Transverse colon (tissue), 4 donors: ENCODE data around the gene REEP6.

Experiments used
- CTCF ChIP-seq, 5 experiments: fragments of 200-600 bp in 3 of 5; fragments of 450-650 bp in 2 of 5; sonication (generic) in 3 of 5; IDR thresholded peaks; 1 replicate in 2 of 5; 2 replicates in 3 of 5; pipeline ENCODE4 v1.5.1; 2016 to 2017; ENCODE audit warnings: antibody characterized with exemption in 5 of 5, inconsistent platforms in 3 of 5, mild to moderate bottlenecking in 2 of 5, moderate library complexity in 1 of 5
- POLR2AphosphoS5 ChIP-seq, 3 donors: sonication (generic); formaldehyde crosslinking; IDR thresholded peaks; one replicate each; pipeline ENCODE4 v1.6.1; 2016; ENCODE audit warnings: antibody characterized with exemption in 3 of 3

DNA sequence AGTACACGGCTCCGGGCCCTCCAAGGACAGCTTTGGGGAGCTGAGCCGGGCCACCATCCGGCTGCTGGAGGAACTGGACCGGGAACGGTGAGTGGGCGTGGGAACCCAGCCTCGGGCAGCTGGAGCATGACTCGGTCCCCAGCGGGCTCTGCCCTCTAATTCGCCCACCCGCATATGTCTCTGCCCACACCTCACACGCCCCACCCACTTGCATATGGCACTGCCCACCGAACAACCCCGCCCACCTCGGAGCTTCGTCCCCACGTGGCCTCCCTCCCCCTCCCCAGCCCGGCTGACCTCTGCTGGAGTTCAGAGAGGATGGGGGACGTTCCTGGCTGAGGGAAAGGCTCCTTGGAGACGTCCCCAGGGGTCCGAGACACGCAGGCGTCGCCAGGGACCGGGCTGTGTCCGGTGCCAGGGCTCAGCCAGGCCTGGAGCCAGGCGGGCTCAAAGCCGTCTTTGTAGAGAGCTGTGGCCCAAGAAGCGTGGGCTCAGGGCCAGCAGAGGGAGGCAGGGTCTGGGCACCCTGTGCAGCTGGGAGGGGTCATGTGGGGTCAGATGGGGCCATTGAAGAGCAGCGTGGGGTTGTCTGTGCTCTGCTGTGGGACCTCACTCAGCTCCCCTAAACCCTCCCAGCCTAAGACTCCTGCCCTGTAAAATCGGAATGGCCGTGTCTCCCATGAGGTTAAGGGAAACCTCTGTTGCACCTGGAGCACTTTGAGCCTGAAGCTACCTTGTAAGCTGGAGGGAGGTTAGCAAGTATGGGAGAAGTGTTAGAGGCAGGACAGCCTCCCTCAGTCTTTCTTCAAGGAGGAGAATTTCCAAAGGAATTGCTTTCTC, 37.2 kb upstream of the REEP6 start:
- no peak for TF ChIP-seq POLR2AphosphoS5 (IDR thresholded peaks at IDR 0.05)
- no peak for TF ChIP-seq CTCF (IDR thresholded peaks at IDR 0.05)
